ENCODE measurements around the gene SDK2. TPM values are rescaled to one million over a fixed set of nuclear protein-coding genes. Genes with fewer than 3 reads are reported as not detected.

Gene SDK2
- total and polyA plus RNA-seq, 8 donors: 0.04 to 0.31 (median 0.17) TPM

DNA sequence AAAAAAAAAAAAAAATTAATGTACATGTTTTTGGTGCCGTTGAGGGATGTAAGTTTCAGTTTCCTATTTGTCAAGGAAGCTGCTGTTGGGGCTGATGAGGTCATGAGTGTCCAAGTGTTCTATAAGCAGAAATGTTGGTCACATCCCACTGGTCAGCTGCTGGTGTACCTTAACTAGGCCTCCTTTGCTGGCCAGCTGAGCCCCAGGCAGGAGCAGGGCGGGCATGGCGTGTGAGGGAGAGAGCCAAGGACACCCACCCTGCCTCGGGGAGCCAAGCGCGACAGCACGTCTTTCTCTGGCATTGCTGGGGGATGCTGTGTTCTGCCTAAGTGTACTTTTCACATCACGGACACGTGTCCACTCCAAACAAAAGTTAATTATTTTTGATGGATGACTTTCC lies 224.4 kb downstream of the SDK2 start:
- TF ChIP-seq, protein P1, sequence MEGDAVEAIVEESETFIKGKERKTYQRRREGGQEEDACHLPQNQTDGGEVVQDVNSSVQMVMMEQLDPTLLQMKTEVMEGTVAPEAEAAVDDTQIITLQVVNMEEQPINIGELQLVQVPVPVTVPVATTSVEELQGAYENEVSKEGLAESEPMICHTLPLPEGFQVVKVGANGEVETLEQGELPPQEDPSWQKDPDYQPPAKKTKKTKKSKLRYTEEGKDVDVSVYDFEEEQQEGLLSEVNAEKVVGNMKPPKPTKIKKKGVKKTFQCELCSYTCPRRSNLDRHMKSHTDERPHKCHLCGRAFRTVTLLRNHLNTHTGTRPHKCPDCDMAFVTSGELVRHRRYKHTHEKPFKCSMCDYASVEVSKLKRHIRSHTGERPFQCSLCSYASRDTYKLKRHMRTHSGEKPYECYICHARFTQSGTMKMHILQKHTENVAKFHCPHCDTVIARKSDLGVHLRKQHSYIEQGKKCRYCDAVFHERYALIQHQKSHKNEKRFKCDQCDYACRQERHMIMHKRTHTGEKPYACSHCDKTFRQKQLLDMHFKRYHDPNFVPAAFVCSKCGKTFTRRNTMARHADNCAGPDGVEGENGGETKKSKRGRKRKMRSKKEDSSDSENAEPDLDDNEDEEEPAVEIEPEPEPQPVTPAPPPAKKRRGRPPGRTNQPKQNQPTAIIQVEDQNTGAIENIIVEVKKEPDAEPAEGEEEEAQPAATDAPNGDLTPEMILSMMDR (IDR thresholded peaks at IDR 0.05): no peak

DNA sequence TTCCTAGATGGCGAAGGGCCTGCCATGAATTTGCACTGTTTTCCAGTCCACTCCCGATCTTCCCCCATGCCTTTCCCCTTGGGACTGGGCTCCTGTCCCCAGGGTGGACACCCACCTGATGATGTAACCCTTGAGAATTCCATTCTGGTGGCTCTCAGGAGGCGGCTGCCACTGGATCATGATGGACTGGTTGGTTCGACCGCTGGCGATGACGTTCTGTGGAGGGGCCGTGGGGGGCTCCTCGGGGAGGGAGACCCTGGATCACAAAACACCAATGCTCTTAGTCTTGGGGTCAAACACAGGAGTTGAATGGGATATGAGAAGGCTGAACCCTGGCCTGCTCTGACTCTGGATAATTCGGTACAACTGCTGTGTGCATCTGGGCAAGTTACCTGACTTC lies 225.2 kb downstream of the SDK2 start:
- no peak for FAIRE-seq
- H3K36me3 ChIP-seq: no peaks in the 10 kb centered on the region
- no peaks in the 10 kb centered on the region for H3K4me1 ChIP-seq
- H3K4me3 ChIP-seq: no peak overlapping the region
- DNase-seq: no peak
- no peaks in the 10 kb centered on the region for H3K9me3 ChIP-seq
- no peak for ATAC-seq
- no peak overlapping the region for H3K27ac ChIP-seq
- no peaks in the 10 kb centered on the region for H3K27me3 ChIP-seq
- 78 to 83% methylated on average over 10 of the region's 10 CpGs for WGBS, 2 donors
- intact Hi-C loops (cut with DNase I): no loop called here
- TF ChIP-seq, protein P1 (IDR thresholded peaks at IDR 0.05): no peak

More for the DNA sequence above, 224.4 kb downstream of the SDK2 start:
- no peaks in the 10 kb centered on the region for H3K9me3 ChIP-seq
- FAIRE-seq (no peak), ATAC-seq (no peak), DNase-seq (no peak)
- H3K27me3 ChIP-seq: no peaks in the 10 kb centered on the region
- 29 to 44% methylated on average over 9 of the region's 9 CpGs for WGBS, 2 donors
- H3K4me3 ChIP-seq: no peak overlapping the region
- H3K36me3 ChIP-seq: no peaks in the 10 kb centered on the region
- no peak overlapping the region for H3K27ac ChIP-seq
- no peaks in the 10 kb centered on the region for H3K4me1 ChIP-seq
- intact Hi-C loops (cut with DNase I): no loop called here

DNA sequence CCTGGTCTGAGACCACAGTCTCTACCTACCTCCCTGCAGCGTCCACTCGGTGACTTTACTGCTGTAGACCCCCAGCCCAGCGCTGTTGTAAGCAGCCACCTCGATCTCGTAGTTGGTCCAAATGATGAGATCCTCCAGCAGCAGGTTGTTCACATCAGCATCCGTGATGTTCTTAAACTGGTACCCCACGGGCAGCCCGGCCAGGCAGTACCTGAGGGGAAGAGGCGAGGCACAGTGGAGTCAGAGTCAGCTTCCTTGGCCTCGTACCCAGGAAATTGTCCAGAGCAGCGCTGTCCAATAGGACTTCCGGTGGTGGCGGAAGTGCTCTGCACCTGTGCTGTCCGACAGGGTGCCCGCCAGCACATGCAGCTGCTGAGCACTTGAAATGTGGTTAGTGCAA lies 228.5 kb downstream of the SDK2 start:
- intact Hi-C loops (cut with DNase I): no loop called here
- Histone ChIP-seq H3K4me3 (no peak overlapping the region), H3K27ac (no peak overlapping the region), H3K27me3 (no peaks in the 10 kb centered on the region), H3K4me1 (no peaks in the 10 kb centered on the region), H3K9me3 (no peaks in the 10 kb centered on the region), H3K36me3 (no peaks in the 10 kb centered on the region)
- TF ChIP-seq, protein P1 (IDR thresholded peaks at IDR 0.05): no peak
- FAIRE-seq: no peak
- no peak for ATAC-seq
- 82 to 89% methylated on average over 15 of the region's 15 CpGs for WGBS, 2 donors
- no peak for DNase-seq

DNA sequence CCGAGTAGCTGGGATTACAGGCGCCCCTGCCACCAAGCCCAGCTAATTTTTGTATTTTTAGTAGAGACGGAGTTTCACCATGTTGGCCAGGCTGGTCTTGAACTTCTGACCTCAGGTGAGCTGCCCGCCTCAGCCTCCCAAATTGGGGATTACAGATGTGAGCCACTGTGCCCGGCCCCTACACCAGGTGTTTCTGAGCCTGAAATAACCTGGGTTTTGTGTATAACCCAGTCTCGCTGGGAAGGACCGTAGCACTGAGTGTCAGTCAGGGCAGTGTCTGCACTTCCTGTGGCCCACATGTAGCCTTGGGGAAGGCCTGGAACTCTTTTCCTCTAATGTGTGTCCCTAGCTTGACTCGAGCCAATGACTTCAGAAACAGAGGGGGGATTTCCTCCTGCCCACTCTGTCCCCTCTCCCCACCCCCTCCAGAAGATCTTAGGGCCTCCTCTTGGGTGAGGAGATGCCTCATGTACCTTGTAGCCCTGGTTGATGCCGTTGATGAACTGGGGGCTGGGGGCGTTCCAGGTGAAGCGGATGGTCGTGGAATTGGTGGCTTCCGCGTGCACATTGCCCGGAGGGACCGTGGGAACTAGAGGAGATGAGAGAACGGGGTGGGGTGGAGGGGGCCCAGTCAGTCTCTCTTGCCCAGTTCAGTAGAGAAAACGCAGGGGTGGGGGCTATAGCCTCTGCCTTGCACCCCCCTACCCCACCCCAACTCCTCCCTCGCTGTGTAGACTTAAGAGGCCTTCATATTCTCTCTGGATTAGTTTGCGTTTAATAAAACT lies 229.9 kb downstream of the SDK2 start:
- DNase-seq: no peak
- no peaks in the 10 kb centered on the region for H3K27me3 ChIP-seq

DNA sequence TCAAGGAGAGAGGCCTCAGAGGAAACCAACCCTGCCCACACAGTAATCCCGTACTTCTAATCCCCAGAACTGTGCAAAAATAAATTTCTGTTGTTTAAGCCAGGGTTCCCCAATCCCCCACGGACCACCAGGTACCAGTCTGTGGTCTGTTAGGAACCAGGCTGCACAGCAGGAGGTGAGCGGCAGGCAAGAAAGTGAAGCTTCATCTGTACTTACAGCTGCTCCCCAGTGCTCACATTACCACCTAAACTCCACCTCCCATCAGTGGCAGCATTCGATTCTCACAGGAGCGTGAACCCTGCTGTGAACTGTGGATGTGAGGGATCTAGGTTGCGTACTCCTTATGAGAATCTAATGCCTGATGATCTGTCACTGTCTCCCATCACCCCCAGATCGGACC lies 231.3 kb downstream of the SDK2 start:
- Histone ChIP-seq H3K27ac (no peak overlapping the region), H3K36me3 (no peaks in the 10 kb centered on the region), H3K9me3 (no peaks in the 10 kb centered on the region), H3K4me3 (no peak overlapping the region), H3K4me1 (no peaks in the 10 kb centered on the region), H3K27me3 (no peaks in the 10 kb centered on the region)
- ATAC-seq (no peak), FAIRE-seq (no peak), DNase-seq (no peak)
- 72 to 73% methylated on average over 7 of the region's 7 CpGs for WGBS, 2 donors
- intact Hi-C loops (cut with DNase I): no loop called here
- TF ChIP-seq, protein P1 (IDR thresholded peaks at IDR 0.05): no peak

More for the DNA sequence above, 229.9 kb downstream of the SDK2 start:
- TF ChIP-seq, protein P1 (IDR thresholded peaks at IDR 0.05): no peak
- no peak for ATAC-seq
- no peaks in the 10 kb centered on the region for H3K36me3 ChIP-seq
- intact Hi-C loops (cut with DNase I): no loop called here
- no peaks in the 10 kb centered on the region for H3K9me3 ChIP-seq
- WGBS, 2 donors: 73 to 84% methylated on average over 20 of the region's 20 CpGs
- no peak overlapping the region for H3K27ac ChIP-seq
- no peak for FAIRE-seq
- H3K4me3 ChIP-seq: no peak overlapping the region
- H3K4me1 ChIP-seq: no peaks in the 10 kb centered on the region
